Ascending aorta (tissue), 2 donors: ENCODE results near the gene TMBIM1. TPM values are rescaled to one million over a fixed set of nuclear protein-coding genes. Genes with fewer than 3 reads are reported as not detected.
A peak's percentile ranks its signal among the peaks of the same experiment; 100 is the strongest.

Experiments used
- DNase-seq, 2 donors: peaks; one replicate each; pipeline ENCODE4 v3.0.0-alpha.2; 2019; ENCODE audit warnings: low spot score in 2 of 2
- H3K27ac ChIP-seq, 2 donors: fragments of 200-600 bp; sonication (generic); one replicate each; pipeline ENCODE4 v1.5.1; 2016 to 2017; ENCODE audit warnings: mild to moderate bottlenecking in 1 of 2
- H3K27me3 ChIP-seq: fragments of 200-600 bp; sonication (generic); one replicate; pipeline ENCODE4 v1.5.1; 2017
- H3K36me3 ChIP-seq, 2 donors: fragments of 200-600 bp; sonication (generic); one replicate each; pipeline ENCODE4 v1.5.1; 2016
- H3K4me1 ChIP-seq, 2 donors: fragments of 200-600 bp; sonication (generic); one replicate each; pipeline ENCODE4 v1.5.1; 2016 to 2017; ENCODE audit warnings: mild to moderate bottlenecking in 1 of 2
- H3K4me3 ChIP-seq, 2 donors: fragments of 200-600 bp; sonication (generic); one replicate each; pipeline ENCODE4 v1.5.1; 2016 to 2017; ENCODE audit warnings: mild to moderate bottlenecking in 1 of 2
- H3K9me3 ChIP-seq, 2 donors: fragments of 200-600 bp; sonication (generic); one replicate each; pipeline ENCODE4 v1.5.1; 2016
- intact Hi-C: fragments of 100-400 bp; cut with DNase I; formaldehyde crosslinking; loops from one replicate; pipeline ENCODE4 v1.15.1; 2023
- total RNA-seq: library from RNA; depleted of rRNA; stranded (reverse); fragments of >200 nt; gene quantifications from one replicate; pipeline ENCODE4 v1.1.0, GENCODE V29; 2016
- TF ChIP-seq, protein P1 (sequence below), 3 experiments: fragments of 200-600 bp in 2 of 3; fragments of 450-650 bp in 1 of 3; sonication (generic) in 2 of 3; IDR thresholded peaks; one replicate each; pipeline ENCODE4 v1.5.1; 2016 to 2019; ENCODE audit warnings: antibody characterized with exemption in 3 of 3, mild to moderate bottlenecking in 1 of 3, moderate library complexity in 1 of 3

TMBIM1 gene
- total RNA-seq, 1 donor from 2014 or later, result 320 TPM

DNA sequence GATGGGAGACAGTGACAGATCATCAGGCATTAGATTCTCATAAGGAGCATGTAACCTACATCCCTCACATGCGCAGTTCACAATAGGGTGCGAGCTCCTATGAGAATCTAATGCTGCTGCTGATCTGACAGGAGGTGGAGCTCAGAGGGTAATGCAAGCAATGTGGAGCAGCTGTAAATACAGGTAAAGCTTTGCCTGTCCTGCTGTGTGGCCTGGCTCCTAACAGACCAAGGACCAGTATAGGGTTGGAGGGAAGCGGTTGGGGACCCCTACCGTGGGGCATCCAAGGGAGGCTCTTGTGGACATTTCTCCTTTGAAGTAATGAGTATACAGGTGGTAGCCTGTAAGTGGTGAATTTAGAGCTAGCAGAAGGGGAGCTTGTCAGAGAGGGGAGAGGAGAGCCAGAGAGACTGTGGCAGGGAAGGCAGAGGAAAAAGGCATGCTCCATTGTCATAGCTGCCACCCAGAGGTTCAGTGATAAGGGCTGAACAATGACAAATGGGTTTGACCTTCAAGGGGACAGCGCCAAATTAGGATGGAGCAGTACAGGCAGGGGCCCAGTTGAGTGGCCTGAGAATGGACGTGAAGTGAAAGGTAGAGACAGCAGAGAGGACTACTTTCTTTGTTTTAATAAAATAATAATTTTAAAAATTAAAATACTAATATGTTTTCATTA is 15.2 kb upstream of the TMBIM1 start:
- no peaks in the 10 kb centered on the region for H3K9me3 ChIP-seq
- intact Hi-C loops, result no loop called here
- H3K27me3 ChIP-seq, result no peaks in the 10 kb centered on the region
- H3K4me1 ChIP-seq, result no peaks in the 10 kb centered on the region
- TF ChIP-seq, protein P1, sequence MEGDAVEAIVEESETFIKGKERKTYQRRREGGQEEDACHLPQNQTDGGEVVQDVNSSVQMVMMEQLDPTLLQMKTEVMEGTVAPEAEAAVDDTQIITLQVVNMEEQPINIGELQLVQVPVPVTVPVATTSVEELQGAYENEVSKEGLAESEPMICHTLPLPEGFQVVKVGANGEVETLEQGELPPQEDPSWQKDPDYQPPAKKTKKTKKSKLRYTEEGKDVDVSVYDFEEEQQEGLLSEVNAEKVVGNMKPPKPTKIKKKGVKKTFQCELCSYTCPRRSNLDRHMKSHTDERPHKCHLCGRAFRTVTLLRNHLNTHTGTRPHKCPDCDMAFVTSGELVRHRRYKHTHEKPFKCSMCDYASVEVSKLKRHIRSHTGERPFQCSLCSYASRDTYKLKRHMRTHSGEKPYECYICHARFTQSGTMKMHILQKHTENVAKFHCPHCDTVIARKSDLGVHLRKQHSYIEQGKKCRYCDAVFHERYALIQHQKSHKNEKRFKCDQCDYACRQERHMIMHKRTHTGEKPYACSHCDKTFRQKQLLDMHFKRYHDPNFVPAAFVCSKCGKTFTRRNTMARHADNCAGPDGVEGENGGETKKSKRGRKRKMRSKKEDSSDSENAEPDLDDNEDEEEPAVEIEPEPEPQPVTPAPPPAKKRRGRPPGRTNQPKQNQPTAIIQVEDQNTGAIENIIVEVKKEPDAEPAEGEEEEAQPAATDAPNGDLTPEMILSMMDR (IDR thresholded peaks at IDR 0.05), result no peak
- no peak overlapping the region for H3K27ac ChIP-seq
- H3K36me3 ChIP-seq, result no peaks in the 10 kb centered on the region
- no peak for DNase-seq
- H3K4me3 ChIP-seq, result no peak overlapping the region

DNA sequence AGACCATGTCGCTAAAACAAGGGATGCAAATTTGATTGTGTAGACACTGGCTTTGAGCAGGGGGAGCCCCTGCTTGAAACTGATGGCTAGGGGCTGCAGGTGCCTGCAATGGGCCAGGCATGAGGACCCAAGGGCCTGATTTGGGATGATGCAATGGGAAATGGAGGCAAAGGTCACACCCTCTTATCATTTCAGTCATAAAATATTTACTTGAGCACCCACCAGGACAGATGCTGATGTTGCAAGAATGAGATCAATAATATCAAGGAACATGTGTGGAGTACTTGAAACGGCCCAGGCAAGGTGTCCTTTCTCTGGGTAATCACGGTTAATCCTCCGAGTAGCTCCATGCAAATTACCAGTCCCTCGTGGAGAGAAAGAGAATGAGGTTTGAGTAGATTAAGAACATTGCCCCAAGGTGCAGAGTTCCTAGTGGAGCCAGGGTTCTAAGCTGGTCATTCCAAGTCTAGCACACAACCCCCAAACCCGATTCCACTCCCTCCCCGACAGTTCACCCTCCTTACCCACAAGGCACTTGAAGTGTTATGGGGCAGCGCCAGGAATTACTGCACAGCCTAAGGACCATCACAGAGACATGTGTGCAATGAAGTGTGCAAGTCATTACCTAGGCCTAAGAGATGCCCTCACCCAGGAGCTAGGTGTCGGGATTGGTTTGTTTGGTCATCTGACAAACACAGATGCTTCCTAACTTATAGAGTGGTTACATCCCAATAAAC is 14.0 kb upstream of the TMBIM1 start:
- no peaks in the 10 kb centered on the region for H3K9me3 ChIP-seq
- no peaks in the 10 kb centered on the region for H3K36me3 ChIP-seq
- intact Hi-C loops, result no loop called here
- no peaks in the 10 kb centered on the region for H3K4me1 ChIP-seq
- TF ChIP-seq, protein P1 (IDR thresholded peaks at IDR 0.05), result no peak
- no peaks in the 10 kb centered on the region for H3K27me3 ChIP-seq
- DNase-seq, result no peak
- no peak overlapping the region for H3K4me3 ChIP-seq
- H3K27ac ChIP-seq, result peak overlapping the region in 1 of 2 donors; percentile 46

DNA sequence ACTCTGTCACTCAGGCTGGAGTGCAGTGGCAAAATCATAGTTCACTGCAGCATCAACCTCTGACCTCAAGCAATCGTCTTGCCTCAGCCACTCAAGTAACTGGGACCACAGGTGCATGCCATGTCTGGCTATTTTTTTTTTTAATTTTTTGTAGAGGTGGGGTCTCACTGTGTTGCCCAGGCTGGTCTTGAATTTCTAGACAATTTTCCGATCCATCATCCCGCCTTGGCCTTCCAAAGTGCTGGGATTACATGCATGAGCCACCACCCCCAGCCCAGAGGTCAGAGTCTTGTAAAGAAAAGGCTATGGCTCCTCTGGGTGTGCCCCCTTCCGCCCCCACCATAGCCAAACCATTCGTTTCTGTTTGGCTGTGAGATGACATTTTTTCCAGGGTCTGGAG is 13.1 kb upstream of the TMBIM1 start:
- H3K4me3 ChIP-seq, result no peak overlapping the region
- no peaks in the 10 kb centered on the region for H3K9me3 ChIP-seq
- intact Hi-C loops, result no loop called here
- no peaks in the 10 kb centered on the region for H3K36me3 ChIP-seq
- H3K27ac ChIP-seq, result peak overlapping the region in 1 of 2 donors; percentile 46
- peaks cover 0 to 3% of the 10 kb centered on the region in 2 donors for H3K4me1 ChIP-seq
- TF ChIP-seq, protein P1 (IDR thresholded peaks at IDR 0.05), result no peak
- no peaks in the 10 kb centered on the region for H3K27me3 ChIP-seq
- DNase-seq, result no peak

DNA sequence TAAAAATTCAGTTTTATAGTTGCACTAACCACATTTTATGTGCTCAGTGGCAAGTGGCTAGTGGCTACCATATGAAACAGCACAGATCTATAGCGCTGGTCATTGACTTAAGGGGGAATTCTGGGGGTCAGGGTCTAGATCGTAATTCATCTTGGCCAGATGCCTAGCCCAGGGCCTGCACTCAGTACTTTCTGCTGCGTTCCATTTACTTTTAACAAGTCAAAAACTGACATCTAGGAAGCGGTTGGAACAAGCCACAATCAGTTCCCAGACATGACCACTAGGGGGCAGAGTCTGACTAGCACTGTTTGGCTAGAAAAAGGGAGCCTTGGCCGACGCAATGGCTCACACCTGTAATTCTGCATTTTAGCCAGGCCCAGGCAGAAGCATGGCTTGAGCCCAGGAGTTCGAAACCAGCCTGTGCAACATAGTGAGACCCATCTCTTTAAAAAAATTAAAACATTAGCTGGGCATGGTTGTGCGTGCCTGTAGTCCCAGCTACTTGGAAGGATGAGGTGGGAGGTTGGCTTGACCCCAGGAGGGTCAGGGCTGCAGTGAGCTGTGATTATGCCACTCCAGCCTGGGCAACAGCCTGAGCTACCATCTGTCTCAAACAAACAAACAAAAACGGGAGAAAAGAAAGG is 9.0 kb upstream of the TMBIM1 start:
- TF ChIP-seq, protein P1 (IDR thresholded peaks at IDR 0.05), result peak; percentile 94 to 96 (median 95)
- intact Hi-C loops, result loop anchor here (1.0 to 5.0 kb wide), 5 partner anchors 22 to 166 kb away; partner anchors contain the start of gene CATIP
- Histone ChIP-seq H3K36me3 (no peaks in the 10 kb centered on the region), H3K27me3 (no peaks in the 10 kb centered on the region), H3K4me1 (peaks cover 0 to 21% of the 10 kb centered on the region in 2 donors), H3K9me3 (no peaks in the 10 kb centered on the region), H3K27ac (peak overlapping the region in 1 of 2 donors; percentile 4), H3K4me3 (no peak overlapping the region)
- DNase-seq, result peak in 1 of 2 donors; percentile 94

DNA sequence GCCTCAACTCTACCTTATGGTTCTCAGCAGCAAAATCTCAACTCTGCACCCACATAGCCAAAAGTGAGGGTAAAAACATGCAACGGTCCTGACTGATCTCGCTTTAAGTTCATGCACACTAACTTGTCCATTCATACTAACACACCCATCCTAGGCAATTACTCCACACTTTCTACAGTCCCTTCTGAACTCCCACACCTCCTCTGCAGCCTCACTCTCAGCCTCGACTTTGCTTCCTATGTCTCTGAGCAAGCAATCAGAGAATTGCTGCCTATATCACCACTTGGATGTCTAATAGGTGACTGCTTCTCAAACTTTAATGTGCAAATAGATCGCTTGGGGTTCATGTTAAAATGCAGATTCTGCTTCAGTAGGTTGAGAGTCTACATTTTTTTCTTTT is 7.8 kb upstream of the TMBIM1 start:
- intact Hi-C loops, result loop anchor here (2.0 to 5.0 kb wide), 3 partner anchors 23 to 167 kb away; no protein-coding TSS in a partner anchor
- no peak for DNase-seq
- Histone ChIP-seq H3K4me1 (peaks cover 8 to 31% of the 10 kb centered on the region in 2 donors), H3K27ac (no peak overlapping the region), H3K36me3 (no peaks in the 10 kb centered on the region), H3K9me3 (no peaks in the 10 kb centered on the region), H3K27me3 (no peaks in the 10 kb centered on the region), H3K4me3 (no peak overlapping the region)
- TF ChIP-seq, protein P1 (IDR thresholded peaks at IDR 0.05), result no peak
